Embryonic facial prominence (tissue), 1 donor: ENCODE measurements around the gene ZIM2.

Source experiments
- DNase-seq: peaks from one replicate; pipeline ENCODE4 v3.0.0-alpha.2; 2016; ENCODE audit errors: extremely low spot score

The ZIM2 gene

DNA sequence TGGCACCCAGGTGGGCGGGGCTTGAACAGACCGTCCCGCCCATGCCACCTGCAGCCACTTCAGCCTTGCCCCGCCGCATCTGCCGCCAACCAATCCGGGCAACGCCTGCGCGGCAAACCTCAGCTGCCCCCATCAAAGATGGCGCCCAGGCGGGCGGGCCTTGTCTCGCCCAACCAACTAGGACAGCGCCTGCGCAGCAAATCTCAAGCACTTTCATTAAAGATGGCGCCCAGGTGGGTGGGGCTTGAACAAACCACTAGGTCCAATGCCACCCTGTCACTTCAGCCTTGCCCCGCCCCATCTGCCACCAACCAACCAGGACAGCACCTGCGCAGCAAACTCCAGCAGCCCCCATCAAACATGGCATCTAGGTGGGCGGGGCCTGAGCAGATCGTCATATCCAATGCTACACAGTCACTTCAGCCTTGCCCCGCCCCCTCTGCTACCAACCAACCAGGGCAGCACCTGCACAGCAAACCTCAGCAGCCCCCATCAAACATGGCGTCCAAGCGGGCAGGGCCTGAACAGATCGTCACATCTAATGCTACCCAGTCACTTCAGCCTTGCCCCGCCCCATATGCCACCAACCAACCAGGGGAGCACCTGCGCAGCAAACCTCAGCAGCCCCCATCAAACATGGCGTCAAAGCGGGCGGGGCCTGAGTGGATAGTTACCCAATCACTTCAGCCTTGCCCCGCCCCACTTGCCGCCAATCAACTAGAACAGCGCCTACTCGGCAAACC lies 1.4 kb downstream of the ZIM2 start:
- DNase-seq, result peak; percentile 97

DNA sequence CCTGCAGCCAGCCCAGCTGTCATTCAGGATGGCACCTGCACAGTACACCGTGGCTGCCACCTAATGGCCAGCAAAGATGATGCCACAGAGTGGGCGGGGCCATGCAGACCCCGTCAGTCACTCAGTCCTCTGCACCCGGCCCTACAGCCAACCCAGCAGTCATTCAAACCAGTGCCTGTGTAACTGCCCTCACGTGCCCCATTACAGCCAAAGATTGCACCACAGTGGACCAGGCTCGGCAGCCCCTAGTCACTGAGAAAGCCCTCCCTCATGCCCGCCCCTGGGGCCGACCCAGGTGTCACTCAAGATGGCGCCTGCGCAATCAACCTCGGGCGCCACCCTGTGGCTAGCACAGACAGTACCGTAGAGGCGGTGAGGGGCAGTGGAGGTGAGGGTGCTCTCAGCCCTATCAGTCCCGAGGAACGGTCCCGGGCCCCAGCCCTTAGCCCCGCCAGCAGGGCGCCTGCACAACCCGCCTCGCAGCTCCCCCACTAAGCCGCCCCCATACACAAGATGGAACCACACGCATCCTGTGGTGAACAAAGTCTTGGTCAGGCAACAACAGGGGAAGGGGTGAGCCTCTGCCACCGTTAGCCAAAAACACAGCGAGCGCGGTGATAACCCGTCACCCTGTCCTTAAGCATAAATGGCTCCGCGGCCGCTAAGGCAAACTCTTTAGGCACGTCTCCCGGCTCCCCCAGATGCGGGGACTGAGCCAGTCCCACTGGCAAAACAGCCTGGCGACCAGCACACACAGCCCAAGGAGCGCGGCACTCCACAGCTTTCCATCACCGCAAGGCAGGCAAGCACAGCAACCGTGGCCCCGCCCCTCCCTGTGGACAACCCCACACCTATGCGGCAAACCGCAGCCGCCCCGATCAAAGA lies 2.3 kb downstream of the ZIM2 start:
- DNase-seq, result no peak

DNA sequence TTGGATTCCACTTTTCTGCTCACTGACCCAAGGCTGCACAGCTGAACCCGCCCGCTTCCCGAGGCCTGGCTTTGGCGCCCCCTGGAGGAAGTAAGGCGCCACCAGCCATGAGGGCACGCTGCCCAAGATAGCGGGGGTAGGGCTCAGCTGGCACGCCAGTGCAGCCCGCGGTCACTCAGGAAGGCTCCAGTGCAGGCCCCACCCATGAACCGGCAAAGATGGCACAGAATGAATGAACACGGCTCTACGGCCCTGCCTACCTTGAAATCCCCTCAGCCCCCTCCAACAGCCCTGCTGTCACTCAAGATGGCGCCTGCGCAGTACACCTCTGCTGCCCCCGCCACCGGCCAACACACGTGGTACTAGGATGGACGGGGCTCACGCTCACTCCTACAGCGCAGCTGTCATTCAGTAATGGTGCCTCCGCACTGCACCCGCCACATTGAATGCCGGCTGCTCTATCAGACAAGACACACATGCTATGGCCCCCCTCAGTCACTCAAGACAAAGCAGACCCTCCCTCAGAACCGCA lies 3.0 kb downstream of the ZIM2 start:
- peak; percentile 28 for DNase-seq

DNA sequence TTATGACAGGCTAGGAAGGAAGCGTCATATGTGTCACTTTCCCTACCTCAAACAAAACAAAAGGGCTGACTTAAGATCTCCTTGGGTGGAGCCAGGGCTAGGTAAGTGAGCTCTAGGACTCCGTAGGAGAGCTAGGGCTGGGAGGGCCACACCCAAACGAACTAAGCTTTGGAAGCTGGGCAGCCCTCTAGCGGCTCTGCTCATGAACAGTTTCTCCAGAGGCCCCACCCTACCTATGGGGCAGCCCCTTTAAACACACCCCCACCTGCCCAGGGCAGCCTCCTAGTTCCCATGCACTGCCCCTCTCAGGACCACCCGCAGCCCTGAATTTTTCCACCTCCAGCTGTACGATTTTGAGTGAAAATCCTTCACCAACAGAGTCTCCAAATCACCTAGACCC lies 3.5 kb downstream of the ZIM2 start:
- DNase-seq, result no peak

DNA sequence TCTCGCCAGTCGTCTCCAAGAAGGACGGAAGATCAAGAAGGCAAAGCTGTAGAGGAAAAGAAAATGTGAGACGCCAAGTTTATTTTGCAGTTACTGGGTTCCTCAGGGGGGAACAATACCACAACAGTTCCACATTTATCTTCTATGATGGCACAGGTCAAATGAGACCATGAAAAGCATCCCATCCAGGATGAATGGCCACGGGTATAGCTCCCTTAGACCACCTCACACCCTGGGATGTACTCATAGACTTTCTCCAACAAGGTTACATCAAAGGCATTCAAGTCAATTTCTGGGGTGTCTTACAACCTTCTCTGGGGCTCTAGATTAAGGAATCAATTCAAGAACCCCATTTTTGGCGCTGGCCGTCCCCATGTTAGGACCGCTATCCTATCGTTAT lies 4.5 kb downstream of the ZIM2 start:
- no peak for DNase-seq

DNA sequence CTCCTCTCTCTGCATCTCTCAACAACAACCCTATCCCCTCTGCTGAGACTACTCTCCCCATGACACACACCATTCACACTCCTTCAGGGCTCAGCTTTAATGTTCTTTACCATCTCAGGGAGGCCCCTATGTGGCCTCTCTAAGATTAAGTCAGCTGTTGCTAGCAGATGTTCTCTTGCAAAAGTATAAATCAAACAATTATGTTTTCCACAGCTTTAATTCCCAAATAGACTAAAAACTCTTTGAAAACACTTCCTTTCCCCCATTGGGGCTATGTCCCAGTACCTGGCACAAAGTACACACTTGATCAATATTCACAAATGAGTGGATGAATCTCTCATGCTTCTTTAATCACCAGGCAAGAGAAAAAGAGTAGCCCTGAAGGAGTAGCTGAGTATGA lies 5.1 kb downstream of the ZIM2 start:
- no peak for DNase-seq

- no peak for DNase-seq
Observed at GRCh38 chr19:56834564-56835375, 5.8 kb downstream of the ZIM2 start.

DNA sequence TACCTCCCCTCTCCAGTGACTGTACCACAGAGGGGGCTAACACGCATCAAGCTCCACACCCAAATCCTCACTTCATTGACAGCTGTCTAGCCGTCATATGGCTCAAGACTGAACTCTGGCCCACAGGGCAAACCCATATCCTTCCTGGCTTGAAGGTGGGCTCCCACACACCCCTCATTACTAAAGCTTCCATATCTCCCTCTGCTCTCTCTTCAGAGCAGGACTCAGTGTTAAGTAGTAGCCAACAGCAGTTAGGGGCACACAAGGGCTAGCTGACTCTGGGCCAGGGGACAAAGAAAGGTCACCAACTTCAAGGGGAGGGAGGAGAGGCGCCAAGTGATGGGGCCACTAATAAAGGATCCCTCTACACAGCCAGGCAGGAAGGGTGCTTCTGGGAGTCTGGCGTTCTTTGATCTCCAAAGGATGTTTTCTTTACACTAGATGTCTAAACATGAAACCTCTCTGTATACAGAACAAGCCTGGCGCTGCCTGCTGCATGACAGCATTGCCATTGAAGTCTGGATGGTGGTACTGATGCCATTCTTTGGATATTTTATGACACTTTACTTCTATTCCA lies 8.1 kb downstream of the ZIM2 start:
- no peak for DNase-seq

- DNase-seq, result no peak
Observed at GRCh38 chr19:56831255-56831654, 9.3 kb downstream of the ZIM2 start.

DNA sequence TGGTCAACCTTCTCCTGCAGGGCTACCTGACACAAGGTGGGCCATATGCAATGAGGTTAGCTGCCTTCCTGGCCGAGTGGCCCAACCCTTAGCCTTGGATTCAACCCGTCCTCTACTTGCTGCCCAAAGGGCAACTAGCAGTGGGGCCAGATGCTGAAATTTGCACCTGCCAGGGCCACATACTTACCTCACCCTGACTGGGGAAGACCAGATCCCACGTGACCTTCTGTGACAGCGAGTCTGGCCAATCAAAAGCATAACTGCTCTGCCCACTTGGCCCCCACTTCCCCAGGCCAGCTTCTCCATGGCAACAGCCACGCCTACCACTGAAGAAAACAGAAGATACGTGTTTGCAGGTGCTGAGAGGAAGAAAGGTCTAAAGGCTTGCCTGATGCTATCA lies 10.9 kb downstream of the ZIM2 start:
- DNase-seq, result no peak

GRCh38 chr19:56827708-56828107 lies 12.8 kb downstream of the ZIM2 start:
- DNase-seq, result no peak

GRCh38 chr19:56823956-56824355 lies 16.6 kb downstream of the ZIM2 start:
- no peak for DNase-seq

GRCh38 chr19:56823417-56823816 lies 17.1 kb downstream of the ZIM2 start:
- DNase-seq, result no peak

DNA sequence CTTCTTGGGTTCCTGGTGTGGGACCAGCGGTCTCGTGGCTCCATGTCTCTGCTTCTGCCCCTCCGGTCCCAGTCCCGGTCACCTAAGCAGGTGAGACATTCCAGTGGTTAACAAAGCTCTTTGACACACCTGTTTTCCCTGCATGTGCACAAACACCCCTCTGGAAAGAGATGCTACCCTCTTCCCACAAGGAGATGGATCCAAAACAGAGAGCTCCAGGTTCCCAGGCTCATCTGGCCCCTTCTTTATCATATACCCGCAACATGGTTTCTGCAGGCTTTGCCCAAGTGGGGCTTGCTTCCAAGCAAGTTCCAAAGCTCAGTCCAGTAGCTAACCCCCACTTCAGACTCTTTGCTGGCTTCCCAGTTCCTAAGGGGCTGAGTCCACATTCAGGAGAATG lies 17.8 kb downstream of the ZIM2 start:
- DNase-seq, result no peak

DNA sequence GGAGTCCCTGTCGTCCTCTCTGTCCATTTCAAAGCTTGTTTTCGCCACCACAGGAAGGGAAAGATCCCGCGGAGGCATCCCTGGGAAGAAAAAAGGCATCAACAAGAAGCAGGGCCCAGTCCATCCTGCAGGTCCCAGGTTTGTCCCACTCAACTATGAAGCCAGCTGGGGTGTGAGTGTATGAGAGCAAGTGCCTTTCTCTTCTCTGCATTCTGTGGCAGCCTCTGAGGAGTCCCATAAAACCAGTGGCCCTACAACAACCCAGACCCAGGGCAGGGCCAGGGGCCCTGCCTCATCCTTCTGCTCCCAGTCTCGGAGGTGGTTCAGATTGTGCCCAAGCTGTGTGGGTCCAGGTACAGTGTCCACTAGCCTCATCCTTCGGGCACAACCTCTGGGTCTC lies 18.9 kb downstream of the ZIM2 start:
- DNase-seq, result no peak

DNA sequence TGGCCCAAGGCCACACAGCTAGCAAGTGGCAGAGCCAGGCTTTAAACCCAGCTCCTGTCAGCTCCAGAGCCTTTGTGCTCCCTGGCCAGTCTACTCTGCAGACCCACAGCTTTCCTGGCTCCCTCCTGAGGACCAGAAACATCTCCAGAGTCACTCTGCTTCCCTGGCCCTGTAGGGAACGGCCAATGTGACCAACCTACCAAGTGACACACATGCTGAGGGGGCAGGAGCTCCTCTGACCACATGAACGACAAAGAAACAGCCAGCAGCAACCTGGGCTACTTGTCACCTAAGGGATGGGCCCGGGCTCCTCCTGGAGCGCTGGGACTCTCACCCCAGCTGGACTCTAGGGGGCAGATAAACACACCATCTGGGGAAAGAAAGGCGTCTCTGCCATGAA lies 19.3 kb downstream of the ZIM2 start:
- DNase-seq, result no peak

- DNase-seq, result no peak
Observed at GRCh38 chr19:56819166-56819565, 21.4 kb downstream of the ZIM2 start.

DNA sequence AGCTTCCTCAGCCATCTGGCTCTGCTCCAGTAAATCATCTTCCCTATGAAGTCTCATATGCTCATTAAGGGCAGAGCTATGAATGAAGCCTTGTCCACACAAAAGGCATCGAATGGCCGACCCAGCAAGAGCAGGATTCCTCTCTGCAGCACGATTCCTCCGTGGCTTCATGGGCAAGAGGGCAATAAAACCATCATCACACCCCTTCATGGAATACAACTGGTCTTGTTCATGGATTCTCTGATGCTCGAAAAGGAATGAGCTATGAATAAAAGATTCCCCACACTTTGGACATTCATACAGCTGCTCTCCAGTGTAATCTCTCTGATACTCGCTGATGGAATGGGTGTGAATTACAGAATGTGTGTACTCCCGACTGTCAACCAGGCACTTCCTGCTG lies 25.9 kb downstream of the ZIM2 start:
- no peak for DNase-seq

- DNase-seq, result no peak
Observed at GRCh38 chr19:56813531-56813930, 27.0 kb downstream of the ZIM2 start.

DNA sequence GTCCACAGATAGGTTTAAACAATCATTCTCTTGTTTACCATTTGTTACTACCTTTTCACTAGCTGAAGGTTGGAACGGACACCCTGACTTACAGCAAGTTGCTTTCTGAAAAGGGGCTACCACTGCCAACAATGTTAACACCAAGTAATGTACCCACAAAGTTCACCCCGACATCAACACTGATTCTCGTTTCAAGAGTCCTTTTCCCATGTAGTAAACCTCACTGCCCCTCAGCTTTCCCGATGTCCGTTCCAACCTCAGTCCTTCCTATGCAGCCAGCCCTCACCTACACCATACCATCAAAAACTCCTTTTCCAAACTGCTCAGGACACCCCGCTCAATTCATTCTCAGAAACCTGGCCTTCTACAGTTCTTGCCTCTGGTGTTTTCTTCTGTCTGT lies 29.0 kb downstream of the ZIM2 start:
- no peak for DNase-seq

- DNase-seq, result no peak
Observed at GRCh38 chr19:56810260-56810659, 30.3 kb downstream of the ZIM2 start.
